Gastrocnemius medialis (tissue), 4 donors: Measurements from ENCODE around the gene LRFN4. TPM values are rescaled to one million over a fixed set of nuclear protein-coding genes. Genes with fewer than 3 reads are reported as not detected.

Experiments
- ATAC-seq, 2 donors: fragments of 150-250 bp; one replicate each; pipeline ENCODE4 v1.9.1; 2016
- DNase-seq, 2 donors: peaks; one replicate each; pipeline ENCODE4 v3.0.0-alpha.2; 2019
- H3K27ac ChIP-seq, 4 donors: fragments of 200-600 bp; sonication (generic); 1 replicate in 1 of 4; 2 replicates in 3 of 4; pipeline ENCODE4 v1.5.1; 2016 to 2018; ENCODE audit warnings: mild to moderate bottlenecking in 2 of 4, moderate library complexity in 1 of 4
- H3K27me3 ChIP-seq, 3 donors: fragments of 200-600 bp; sonication (generic) in 2 of 3; 1 replicate in 1 of 3; 2 replicates in 2 of 3; pipeline versions ENCODE4 v1.5.1 to v1.6.0; 2016 to 2019; ENCODE audit warnings: mild to moderate bottlenecking in 1 of 3, moderate library complexity in 1 of 3
- H3K36me3 ChIP-seq, 2 donors: fragments of 200-600 bp; sonication (generic) in 1 of 2; one replicate each; pipeline ENCODE4 v1.5.1; 2017 to 2018
- H3K4me1 ChIP-seq, 2 donors: fragments of 200-600 bp; sonication (generic) in 1 of 2; one replicate each; pipeline ENCODE4 v1.5.1; 2016 to 2017; ENCODE audit warnings: mild to moderate bottlenecking in 2 of 2
- H3K4me3 ChIP-seq, 4 donors: fragments of 200-600 bp; sonication (generic) in 3 of 4; 1 replicate in 1 of 4; 2 replicates in 3 of 4; pipeline ENCODE4 v1.5.1; 2016 to 2019; ENCODE audit warnings: mild to moderate bottlenecking in 2 of 4
- H3K9me3 ChIP-seq, 3 donors: fragments of 200-600 bp; sonication (generic) in 2 of 3; 1 replicate in 1 of 3; 2 replicates in 2 of 3; pipeline ENCODE4 v1.5.1; 2016 to 2019
- CTCF ChIP-seq, 5 experiments: fragments of 450-650 bp in 3 of 5; fragments of 200-600 bp in 2 of 5; sonication (generic) in 2 of 5; IDR thresholded peaks in 4 of 5; conservative IDR thresholded peaks in 1 of 5; 1 replicate in 4 of 5; 2 replicates in 1 of 5; pipeline ENCODE4 v1.5.1; 2016 to 2019; ENCODE audit warnings: antibody characterized with exemption in 5 of 5, mild to moderate bottlenecking in 3 of 5, moderate library complexity in 3 of 5
- POLR2A ChIP-seq, 2 donors: fragments of 450-650 bp; IDR thresholded peaks; one replicate each; pipeline ENCODE4 v1.6.1; 2017; ENCODE audit warnings: antibody characterized with exemption in 2 of 2, mild to moderate bottlenecking in 2 of 2, moderate library complexity in 2 of 2
- in situ Hi-C, 4 donors: fragments of 200-750 bp; cut with MboI; loops; one replicate each; pipeline versions ENCODE4 v1.15.0 to v1.8.0; 2017; ENCODE audit warnings: low sequenced_read_pairs in 4 of 4
- intact Hi-C: fragments of 100-400 bp; cut with DNase I; formaldehyde crosslinking; loops from one replicate; pipeline ENCODE4 v1.15.1; 2023; ENCODE audit warnings: low total_unique reads
- total RNA-seq, 4 donors: library from RNA; depleted of rRNA; stranded (reverse); fragments of >200 nt; gene quantifications; one replicate each; pipeline versions ENCODE4 v1.1.0 to v1.2.3, GENCODE V29; 2016

LRFN4 gene
- 10 to 100 TPM in 2 of 4 donors, 1 to 10 TPM in 2; 8.6 to 12.1 (median 10.1) TPM for total RNA-seq

DNA sequence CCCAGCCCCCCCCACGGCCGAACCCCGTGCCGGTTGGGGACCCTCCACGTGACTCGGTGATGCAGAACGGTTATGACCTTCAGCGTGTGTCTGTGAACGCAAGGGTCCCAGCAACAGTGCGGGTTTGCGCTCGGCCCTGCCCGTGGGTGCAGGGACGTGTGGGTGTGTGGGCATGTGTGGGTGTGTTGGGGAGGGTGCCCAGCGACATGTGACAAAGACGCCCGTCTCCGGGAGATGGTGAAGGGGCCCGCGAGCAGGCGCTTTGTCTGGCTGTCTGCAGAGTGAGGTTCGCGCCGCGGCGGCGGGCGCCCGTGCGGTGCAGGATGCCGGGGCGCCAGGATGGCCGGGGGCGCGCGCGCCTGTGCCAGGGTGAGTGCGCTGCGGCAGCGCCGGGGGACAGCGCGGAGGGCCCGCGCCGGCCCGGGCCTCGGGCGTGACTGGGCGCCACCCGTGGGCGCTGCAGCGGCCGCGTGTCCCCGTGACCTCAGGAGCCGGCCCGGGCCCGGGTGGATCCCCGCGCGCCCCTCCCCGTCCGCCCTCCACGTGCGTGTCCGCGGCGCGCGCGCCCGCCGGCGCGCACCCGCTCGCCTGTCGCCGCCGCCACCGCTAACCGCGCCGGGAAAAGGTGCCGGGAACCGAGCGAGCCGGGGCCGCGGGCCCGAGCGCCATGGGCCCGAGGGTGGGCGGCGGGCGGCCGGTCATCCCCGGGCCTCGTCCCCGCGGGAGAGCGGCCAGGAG lies at the start of gene LRFN4:
TSS of gene LRFN4 (plus strand) at position 569 of the 738 bp plus-strand sequence. CDS start 681 bp downstream, outside the sequence.
- no peak for DNase-seq
- intact Hi-C loops = loop anchor here (1.0 kb wide), 3 partner anchors 13 to 102 kb away; partner anchors contain the start of genes PC and RCE1

GRCh38 chr11:66809592-66809991 lies 47.3 kb upstream of the LRFN4 start:
- DNase-seq = no peak
- TF ChIP-seq POLR2A (IDR thresholded peaks at IDR 0.05) = no peak
- TF ChIP-seq CTCF (IDR thresholded peaks at IDR 0.05 in 4 of 5, conservative IDR thresholded peaks at IDR 0.05 in 1 of 5) = no peak
- no peaks in the 10 kb centered on the region for H3K27me3 ChIP-seq
- intact Hi-C loops (no loop called here), in situ Hi-C loops (no loop called here)
- no peak overlapping the region for H3K4me3 ChIP-seq
- no peak overlapping the region for H3K27ac ChIP-seq
- no peaks in the 10 kb centered on the region for H3K9me3 ChIP-seq
- no peaks in the 10 kb centered on the region for H3K4me1 ChIP-seq
- ATAC-seq = no peak
- no peaks in the 10 kb centered on the region for H3K36me3 ChIP-seq

More for the DNA sequence above, at the start of gene LRFN4:
- TF ChIP-seq CTCF (IDR thresholded peaks at IDR 0.05 in 4 of 5, conservative IDR thresholded peaks at IDR 0.05 in 1 of 5) (no peak), POLR2A (IDR thresholded peaks at IDR 0.05) (peak in 1 of 2 donors; percentile 27)
- ATAC-seq = peak; percentile 69 to 71
- in situ Hi-C loops = no loop called here
- Histone ChIP-seq H3K27me3 (no peaks in the 10 kb centered on the region), H3K9me3 (no peaks in the 10 kb centered on the region), H3K36me3 (no peaks in the 10 kb centered on the region), H3K27ac (peak within 1 kb of the TSS; percentile 82 to 97 (median 88)), H3K4me1 (peaks cover 8 to 9% of the 10 kb centered on the region in 2 donors), H3K4me3 (peak within 1 kb of the TSS; percentile 59 to 96 (median 78))

- Histone ChIP-seq H3K27ac (no peak overlapping the region), H3K4me3 (no peak overlapping the region), H3K36me3 (no peaks in the 10 kb centered on the region), H3K27me3 (no peaks in the 10 kb centered on the region), H3K9me3 (no peaks in the 10 kb centered on the region), H3K4me1 (no peaks in the 10 kb centered on the region)
- DNase-seq = no peak
- in situ Hi-C loops = loop anchor here in 1 of 4 donors (10.0 kb wide), 1 partner anchor 96 kb away; no protein-coding TSS in a partner anchor
- no peak for TF ChIP-seq CTCF (IDR thresholded peaks at IDR 0.05 in 4 of 5, conservative IDR thresholded peaks at IDR 0.05 in 1 of 5)
- TF ChIP-seq POLR2A (IDR thresholded peaks at IDR 0.05) = no peak
- no peak for ATAC-seq
- intact Hi-C loops = no loop called here
These were observed 46.2 kb upstream of the LRFN4 start for GRCh38 chr11:66810576-66811185.

- H3K36me3 ChIP-seq = no peaks in the 10 kb centered on the region
- intact Hi-C loops (no loop called here), in situ Hi-C loops (loop anchor here in 1 of 4 donors (10.0 kb wide), 1 partner anchor 100 kb away; no protein-coding TSS in a partner anchor)
- no peak for ATAC-seq
- H3K4me3 ChIP-seq = no peak overlapping the region
- TF ChIP-seq POLR2A (IDR thresholded peaks at IDR 0.05) (no peak), CTCF (IDR thresholded peaks at IDR 0.05 in 4 of 5, conservative IDR thresholded peaks at IDR 0.05 in 1 of 5) (no peak)
- no peaks in the 10 kb centered on the region for H3K4me1 ChIP-seq
- no peaks in the 10 kb centered on the region for H3K27me3 ChIP-seq
- H3K27ac ChIP-seq = no peak overlapping the region
- no peak for DNase-seq
- H3K9me3 ChIP-seq = no peaks in the 10 kb centered on the region
These were observed 42.2 kb upstream of the LRFN4 start for GRCh38 chr11:66814678-66815077.
